Calu3 (cell line): ENCODE measurements around the gene PRDM2. TPM values are rescaled to one million over a fixed set of nuclear protein-coding genes. Genes with fewer than 3 reads are reported as not detected.

Experiments used
- BruUV-seq: library from RNA; stranded (reverse); fragments of 400-500 nt; replicated peaks from 2 replicates; lab custom pipeline; 2021; lab: Mats Ljungman, UMichigan
- CTCF ChIA-PET: fragments of 300-600 bp; sonication (Branson Sonifier 250); formaldehyde crosslinking; loops from one replicate; lab custom pipeline; 2022; ENCODE audit warnings: antibody characterized with exemption; lab: Charles Lee
- DNase-seq: peaks from one replicate; pipeline ENCODE4 v3.0.0; 2022
- H3K27ac Mint-ChIP-seq: one replicate; pipeline ENCODE4 v1.8.0; 2022; ENCODE audit warnings: mixed read lengths; ENCODE audit not compliant: unreplicated experiment
- H3K27me3 Mint-ChIP-seq: one replicate; pipeline ENCODE4 v1.8.0; 2022; ENCODE audit warnings: mixed read lengths; ENCODE audit not compliant: unreplicated experiment
- H3K36me3 Mint-ChIP-seq: one replicate; pipeline ENCODE4 v1.8.0; 2022; ENCODE audit warnings: mild to moderate bottlenecking, moderate library complexity, mixed read lengths; ENCODE audit not compliant: insufficient read depth, unreplicated experiment
- H3K4me1 Mint-ChIP-seq: one replicate; pipeline ENCODE4 v1.8.0; 2022; ENCODE audit warnings: mild to moderate bottlenecking, low read depth, mixed read lengths; ENCODE audit not compliant: unreplicated experiment
- H3K4me3 Mint-ChIP-seq: one replicate; pipeline ENCODE4 v1.8.0; 2022; ENCODE audit warnings: mild to moderate bottlenecking, low read depth, moderate library complexity, mixed read lengths; ENCODE audit not compliant: unreplicated experiment
- H3K9me3 Mint-ChIP-seq: one replicate; pipeline ENCODE4 v1.8.0; 2022; ENCODE audit warnings: low read depth, mixed read lengths; ENCODE audit not compliant: unreplicated experiment
- intact Hi-C: fragments of 100-400 bp; cut with micrococcal nuclease; formaldehyde crosslinking; loops from one replicate; pipeline ENCODE4 v1.10.0; 2022; ENCODE audit not compliant: unreplicated experiment
- total RNA-seq: library from RNA; stranded (reverse); gene quantifications from 2 replicates; pipeline ENCODE4 v1.2.3, GENCODE V29; 2022
- TF ChIP-seq, protein P1 (sequence below): fragments of 200-600 bp; IDR thresholded peaks from one replicate; pipeline ENCODE4 v1.8.0; 2022; ENCODE audit warnings: antibody characterized with exemption; ENCODE audit not compliant: unreplicated experiment

Gene PRDM2
- total RNA-seq, 1 experiment from 2014 or later, result 29.9 TPM

GRCh38 chr1:13752852-13753251 lies 52.9 kb downstream of the PRDM2 start:
- H3K4me3 Mint-ChIP-seq, result peak overlapping the region; percentile 58
- H3K4me1 Mint-ChIP-seq, result peaks cover 24% of the 10 kb centered on the region
- no peaks in the 10 kb centered on the region for H3K9me3 Mint-ChIP-seq
- intact Hi-C loops, result loop anchor here (5.0 kb wide), 1 partner anchor 51 kb away; the partner anchor contains the start of gene PRDM2
- no TSS peak for BruUV-seq
- CTCF ChIA-PET, result no interaction called here
- H3K27me3 Mint-ChIP-seq, result no peaks in the 10 kb centered on the region
- peaks cover 30% of the 10 kb centered on the region for H3K36me3 Mint-ChIP-seq
- no peak for DNase-seq
- H3K27ac Mint-ChIP-seq, result peak overlapping the region; percentile 73
- TF ChIP-seq, protein P1, sequence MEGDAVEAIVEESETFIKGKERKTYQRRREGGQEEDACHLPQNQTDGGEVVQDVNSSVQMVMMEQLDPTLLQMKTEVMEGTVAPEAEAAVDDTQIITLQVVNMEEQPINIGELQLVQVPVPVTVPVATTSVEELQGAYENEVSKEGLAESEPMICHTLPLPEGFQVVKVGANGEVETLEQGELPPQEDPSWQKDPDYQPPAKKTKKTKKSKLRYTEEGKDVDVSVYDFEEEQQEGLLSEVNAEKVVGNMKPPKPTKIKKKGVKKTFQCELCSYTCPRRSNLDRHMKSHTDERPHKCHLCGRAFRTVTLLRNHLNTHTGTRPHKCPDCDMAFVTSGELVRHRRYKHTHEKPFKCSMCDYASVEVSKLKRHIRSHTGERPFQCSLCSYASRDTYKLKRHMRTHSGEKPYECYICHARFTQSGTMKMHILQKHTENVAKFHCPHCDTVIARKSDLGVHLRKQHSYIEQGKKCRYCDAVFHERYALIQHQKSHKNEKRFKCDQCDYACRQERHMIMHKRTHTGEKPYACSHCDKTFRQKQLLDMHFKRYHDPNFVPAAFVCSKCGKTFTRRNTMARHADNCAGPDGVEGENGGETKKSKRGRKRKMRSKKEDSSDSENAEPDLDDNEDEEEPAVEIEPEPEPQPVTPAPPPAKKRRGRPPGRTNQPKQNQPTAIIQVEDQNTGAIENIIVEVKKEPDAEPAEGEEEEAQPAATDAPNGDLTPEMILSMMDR, result no peak

DNA sequence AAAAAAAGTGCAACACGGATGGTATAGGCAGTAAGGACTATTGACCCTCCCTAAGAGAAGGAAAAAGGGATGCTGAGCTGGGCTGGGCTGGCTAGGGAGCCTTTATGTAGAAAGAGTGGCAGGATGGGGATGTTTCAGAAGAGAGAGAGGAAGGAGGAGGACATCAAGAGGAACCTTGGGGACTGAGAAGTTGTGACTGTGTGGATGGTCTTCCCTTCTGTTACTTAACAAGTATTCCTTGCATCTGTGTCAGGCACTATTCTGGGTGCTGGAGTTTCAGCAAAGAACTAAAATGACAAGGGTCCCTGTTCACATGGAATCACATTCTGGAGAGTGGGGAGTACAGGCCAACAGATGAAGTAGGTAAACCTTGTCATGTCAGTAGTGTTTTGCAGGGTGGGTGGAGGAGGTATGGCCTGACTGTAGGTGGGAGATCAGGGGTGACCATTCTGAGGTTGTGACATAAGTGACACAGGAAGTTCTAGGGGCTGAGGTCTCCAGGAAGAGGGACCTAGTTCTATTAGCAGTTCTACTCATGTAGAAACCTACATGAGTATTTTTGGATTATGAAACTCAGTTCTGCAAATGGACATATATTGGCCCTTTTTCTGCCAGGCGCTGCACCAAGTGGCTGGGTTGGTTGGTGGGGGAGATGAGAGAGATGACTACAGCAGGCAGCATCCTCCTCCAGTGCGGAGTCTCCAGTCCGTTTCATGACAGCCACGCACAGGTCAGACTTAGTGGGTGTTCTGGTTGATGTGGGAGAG lies 53.8 kb downstream of the PRDM2 start:
- H3K4me3 Mint-ChIP-seq, result no peak overlapping the region
- H3K27me3 Mint-ChIP-seq, result no peaks in the 10 kb centered on the region
- H3K36me3 Mint-ChIP-seq, result peaks cover 26% of the 10 kb centered on the region
- no peaks in the 10 kb centered on the region for H3K9me3 Mint-ChIP-seq
- TF ChIP-seq, protein P1, result no peak
- H3K4me1 Mint-ChIP-seq, result peaks cover 24% of the 10 kb centered on the region
- H3K27ac Mint-ChIP-seq, result peak overlapping the region; percentile 73
- BruUV-seq, result no TSS peak
- CTCF ChIA-PET, result no interaction called here
- DNase-seq, result no peak
- intact Hi-C loops, result loop anchor here (5.0 kb wide), 1 partner anchor 52 kb away; the partner anchor contains the start of gene PRDM2

DNA sequence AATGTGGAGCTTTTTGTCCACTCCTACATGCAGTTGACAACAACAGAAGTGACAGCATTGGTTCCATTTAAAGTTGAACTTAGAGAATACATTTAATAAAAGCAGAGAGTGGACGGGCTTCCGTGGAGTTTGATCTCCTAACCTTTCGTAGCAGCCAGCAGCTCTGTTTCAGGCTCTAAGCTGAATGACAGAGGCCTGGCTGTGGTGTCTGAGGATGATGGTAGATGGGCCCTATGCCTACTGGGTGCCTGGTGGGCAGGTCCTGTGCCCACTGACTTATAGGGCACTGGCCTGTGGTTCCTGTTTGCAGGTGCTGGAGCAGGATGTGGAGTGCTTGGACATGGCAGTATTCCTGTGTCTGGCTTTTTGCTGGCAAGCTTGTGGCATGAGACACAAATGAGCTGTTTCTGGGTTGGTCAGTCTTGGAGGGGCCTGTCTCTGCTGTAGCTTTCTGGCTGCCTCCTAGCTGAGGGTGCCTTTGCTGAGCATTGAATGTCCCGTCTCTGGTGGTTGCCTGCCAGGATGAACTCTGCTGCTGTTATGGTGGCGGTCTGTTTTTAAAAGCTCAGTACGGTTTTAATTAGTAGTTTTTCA lies 54.6 kb downstream of the PRDM2 start:
- TF ChIP-seq, protein P1, result no peak
- Mint-ChIP-seq H3K9me3 (no peaks in the 10 kb centered on the region), H3K27me3 (no peaks in the 10 kb centered on the region), H3K4me3 (no peak overlapping the region), H3K36me3 (peaks cover 18% of the 10 kb centered on the region), H3K4me1 (peaks cover 24% of the 10 kb centered on the region), H3K27ac (no peak overlapping the region)
- no TSS peak for BruUV-seq
- no peak for DNase-seq
- CTCF ChIA-PET, result no interaction called here
- intact Hi-C loops, result loop anchor here (5.0 kb wide), 1 partner anchor 52 kb away; the partner anchor contains the start of gene PRDM2

DNA sequence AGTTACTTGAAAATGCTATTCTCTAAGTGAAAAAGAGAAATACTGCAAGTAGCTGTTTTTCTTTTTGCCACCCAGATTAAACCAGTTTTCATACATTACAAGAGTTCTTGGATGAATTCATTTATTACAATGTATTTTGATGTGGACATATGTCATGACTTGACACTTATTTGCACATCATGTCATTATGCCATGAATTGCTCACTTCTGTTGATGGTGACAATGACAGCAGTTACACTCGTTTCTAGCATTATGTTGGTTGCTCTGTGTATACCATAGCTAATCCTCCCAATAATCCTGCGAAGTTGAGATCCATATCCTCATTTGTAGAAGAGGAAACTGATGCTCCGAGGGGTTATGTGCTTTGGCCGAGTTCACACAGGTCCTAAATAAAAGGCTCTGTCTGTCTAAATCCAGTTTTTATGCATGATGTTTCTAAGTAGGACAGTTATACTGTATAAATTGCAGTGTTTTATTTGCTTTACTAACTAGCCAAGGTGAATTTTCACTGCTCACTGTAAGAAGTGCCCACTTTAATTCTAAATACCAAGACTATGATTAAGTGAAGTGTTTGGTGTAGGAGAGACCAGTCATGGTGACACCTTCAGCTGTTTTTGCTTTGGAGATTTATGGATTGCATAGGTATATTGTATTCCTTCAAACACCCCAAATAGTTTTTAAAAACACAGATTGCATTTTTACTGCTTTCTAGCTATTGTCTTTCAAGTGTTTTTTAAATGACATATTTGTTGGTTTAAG lies 56.7 kb downstream of the PRDM2 start:
- Mint-ChIP-seq H3K9me3 (no peaks in the 10 kb centered on the region), H3K4me1 (peaks cover 32% of the 10 kb centered on the region), H3K27ac (no peak overlapping the region), H3K4me3 (no peak overlapping the region), H3K27me3 (no peaks in the 10 kb centered on the region), H3K36me3 (peaks cover 8% of the 10 kb centered on the region)
- CTCF ChIA-PET, result interaction anchor here (0.6 to 1.3 kb wide), 4 partner anchors 8 to 1345 kb away, joined by 3 to 7 read pairs (median 4); no protein-coding TSS in a partner anchor
- TF ChIP-seq, protein P1, result no peak
- intact Hi-C loops, result no loop called here
- BruUV-seq, result no TSS peak
- no peak for DNase-seq
